HG02885 (cell line): ENCODE results near the gene INSC.

Experiments
- ATAC-seq: cut with Tn5 transposase; IDR thresholded peaks from one replicate; pipeline ENCODE4 v1.9.1; 2021; ENCODE audit warnings: mild to moderate bottlenecking; ENCODE audit not compliant: unreplicated experiment, poor library complexity

The INSC gene

GRCh38 chr11:15145615-15146014, 30.9 kb downstream of the INSC start:
- no peak for ATAC-seq

DNA sequence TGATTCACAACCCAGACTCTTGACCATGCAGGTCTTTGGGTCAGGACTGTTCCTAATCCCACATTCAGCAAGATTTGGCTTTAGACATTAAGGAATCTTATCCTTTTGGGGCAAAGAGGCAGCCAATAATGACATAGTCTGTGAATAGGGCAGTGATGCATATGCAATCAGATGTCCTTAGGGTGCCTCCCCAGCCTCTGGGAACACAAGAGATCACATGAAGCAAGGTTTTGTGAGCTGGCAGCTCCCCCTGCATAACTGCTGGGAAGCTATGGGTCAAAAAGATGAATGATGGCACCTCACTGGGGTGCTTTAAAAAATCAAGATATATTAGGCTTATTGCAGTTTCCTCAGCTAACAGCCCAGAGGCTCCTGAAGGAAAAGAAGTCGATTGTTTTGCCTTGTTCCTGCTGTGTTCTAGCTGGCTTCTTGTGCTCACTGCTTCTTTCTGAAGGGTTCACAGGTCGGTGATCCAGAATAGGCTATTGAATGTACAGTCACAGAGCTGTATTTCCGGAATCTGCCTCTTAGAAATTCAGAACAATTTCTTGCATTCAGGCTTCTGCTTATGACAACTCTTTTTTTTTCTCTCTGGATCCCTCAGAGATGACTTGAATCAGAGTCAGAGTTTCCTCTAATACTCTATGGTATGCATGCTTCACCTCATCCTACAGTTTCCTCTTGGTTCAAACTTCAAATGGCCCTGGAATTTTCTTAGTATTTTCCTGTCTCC, 31.7 kb downstream of the INSC start:
- no peak for ATAC-seq

- ATAC-seq, result no peak
Measured at GRCh38 chr11:15148169-15148568, 33.4 kb downstream of the INSC start.

DNA sequence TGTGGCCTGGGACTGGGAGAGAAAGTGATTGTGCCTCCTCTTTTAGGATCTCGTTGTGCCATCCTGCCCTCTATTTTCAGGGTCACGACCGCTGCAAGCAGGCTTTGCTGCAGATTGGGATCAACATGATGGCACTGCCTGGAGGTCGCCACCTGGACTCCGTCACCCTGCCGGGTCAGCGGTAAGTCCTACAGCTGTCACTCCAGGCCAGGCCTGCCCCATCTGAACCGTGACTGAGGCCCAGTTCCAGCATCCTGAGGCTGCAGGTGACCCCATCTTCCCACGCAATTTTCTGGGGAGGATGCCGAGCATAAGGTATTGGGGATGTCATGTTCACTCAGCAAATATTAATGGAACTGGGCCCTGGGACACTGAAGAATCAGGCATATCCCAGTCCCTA, 34.3 kb downstream of the INSC start:
- ATAC-seq, result no peak

GRCh38 chr11:15150507-15150906, 35.8 kb downstream of the INSC start:
- no peak for ATAC-seq

DNA sequence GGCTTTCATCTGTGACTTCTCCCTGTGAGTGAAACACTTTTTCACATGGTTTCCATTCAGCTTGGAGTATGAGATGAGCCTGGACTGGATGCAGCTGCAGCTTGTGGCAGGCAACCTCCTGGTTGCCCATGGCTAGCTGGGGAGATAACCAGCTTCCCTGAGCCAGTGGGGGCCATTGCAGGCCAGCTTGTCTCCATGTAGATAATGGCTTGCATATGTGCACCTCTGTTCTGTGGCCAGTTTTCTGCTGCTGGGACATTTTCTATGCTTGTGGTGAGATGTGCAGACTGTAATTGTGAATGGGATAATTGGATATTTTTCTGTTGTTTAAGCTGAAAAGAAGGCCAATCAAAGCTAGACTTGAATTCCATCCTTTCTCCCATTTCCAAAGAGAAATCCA, 38.5 kb downstream of the INSC start:
- no peak for ATAC-seq

- ATAC-seq, result no peak
Measured at GRCh38 chr11:15157181-15157580, 42.5 kb downstream of the INSC start.

DNA sequence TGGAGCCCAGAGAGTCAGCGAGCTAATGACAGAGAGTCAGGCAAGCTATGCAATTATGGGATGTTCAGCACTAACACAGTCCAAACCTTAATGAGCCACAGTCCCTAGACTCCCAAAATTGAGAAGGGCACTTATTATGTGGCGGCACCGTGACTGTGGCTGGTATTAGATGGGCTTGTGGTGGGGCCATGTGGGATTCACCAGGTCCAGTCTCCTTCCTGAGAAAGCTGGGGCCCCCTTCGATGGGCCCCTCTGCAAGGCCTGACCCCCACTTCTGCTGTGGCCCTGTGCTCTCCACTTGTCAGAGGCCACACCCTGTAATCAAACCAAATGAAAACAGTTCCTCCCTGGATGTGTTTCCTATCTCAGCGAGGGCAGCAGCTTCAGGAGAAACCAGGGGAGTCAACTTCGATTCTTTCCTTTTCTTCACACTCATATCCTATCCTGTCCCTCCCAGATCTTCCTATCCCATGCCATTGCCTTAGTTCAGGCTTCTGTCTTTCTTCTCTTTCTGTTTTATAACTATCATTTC, 42.9 kb downstream of the INSC start:
- no peak for ATAC-seq

DNA sequence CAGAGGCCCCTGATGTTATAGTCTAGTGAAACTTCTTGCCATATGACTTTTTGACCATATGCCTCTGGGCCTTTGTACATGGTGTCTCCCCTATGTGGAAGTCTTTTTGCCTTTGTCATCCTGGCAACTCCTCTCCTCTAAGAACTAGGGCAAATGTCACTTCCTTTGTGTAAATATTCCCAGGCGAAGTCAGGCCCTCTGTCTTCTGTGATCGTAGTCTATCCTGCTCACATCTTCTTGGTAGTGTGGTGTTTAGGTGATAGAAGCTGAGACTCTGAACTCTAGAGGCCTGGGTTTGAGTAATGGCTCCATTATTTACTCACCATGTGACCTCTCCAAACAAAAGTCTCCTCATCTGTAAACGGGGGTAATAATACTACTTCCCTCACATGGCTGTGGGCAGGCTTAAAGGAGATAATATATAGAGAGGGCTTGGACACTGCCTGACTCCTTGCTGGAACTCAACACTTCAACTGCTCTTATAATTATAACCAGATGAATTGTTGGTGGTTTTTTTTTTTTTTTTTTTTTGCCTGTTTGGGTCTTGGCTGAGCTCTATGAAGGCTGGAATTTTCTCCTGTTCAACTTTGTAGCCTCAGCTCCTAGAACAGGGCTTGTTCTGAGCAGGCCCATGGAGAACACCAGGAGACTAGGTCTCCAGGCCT, 43.8 kb downstream of the INSC start:
- ATAC-seq, result no peak

GRCh38 chr11:15159085-15159484, 44.4 kb downstream of the INSC start:
- peak; percentile 85 for ATAC-seq

GRCh38 chr11:15161790-15162189, 47.1 kb downstream of the INSC start:
- no peak for ATAC-seq

DNA sequence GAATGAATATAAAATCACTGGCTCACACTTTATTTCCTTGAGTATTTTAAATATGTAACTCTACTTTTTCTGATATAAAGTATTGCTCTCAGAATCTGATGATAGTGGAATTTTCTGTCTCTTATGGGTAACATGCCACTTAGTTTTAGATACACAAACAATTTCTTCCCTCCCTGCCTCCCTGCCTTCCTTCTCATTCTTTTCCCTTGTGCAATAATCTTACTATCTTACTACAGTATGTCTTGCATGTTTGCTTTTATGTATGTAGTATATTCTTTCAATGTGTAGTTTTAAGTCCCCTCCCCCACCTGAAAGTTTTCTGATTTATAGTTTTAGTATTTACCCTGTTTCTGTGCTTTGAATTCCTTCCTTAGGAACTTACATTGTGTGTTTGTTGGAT, 48.4 kb downstream of the INSC start:
- ATAC-seq, result no peak

DNA sequence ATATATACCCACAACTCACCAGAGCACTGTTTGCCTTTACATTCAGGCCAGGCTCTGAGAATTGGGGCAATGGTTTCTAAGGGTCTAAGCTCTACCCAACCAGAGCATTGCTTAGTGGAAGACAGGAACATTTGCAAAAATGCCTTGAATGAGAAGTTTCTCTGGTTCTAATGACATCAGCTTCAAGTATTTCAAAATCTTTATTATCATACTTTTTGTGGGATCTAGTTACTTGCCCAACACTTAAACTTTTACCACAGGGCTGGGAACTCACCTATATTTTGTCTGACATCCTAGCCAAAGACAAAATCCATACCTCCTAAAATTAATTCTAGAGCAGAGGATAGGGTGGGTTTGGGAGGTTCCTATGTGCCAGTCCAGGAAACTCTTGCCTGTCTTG, 51.5 kb downstream of the INSC start:
- ATAC-seq, result no peak

DNA sequence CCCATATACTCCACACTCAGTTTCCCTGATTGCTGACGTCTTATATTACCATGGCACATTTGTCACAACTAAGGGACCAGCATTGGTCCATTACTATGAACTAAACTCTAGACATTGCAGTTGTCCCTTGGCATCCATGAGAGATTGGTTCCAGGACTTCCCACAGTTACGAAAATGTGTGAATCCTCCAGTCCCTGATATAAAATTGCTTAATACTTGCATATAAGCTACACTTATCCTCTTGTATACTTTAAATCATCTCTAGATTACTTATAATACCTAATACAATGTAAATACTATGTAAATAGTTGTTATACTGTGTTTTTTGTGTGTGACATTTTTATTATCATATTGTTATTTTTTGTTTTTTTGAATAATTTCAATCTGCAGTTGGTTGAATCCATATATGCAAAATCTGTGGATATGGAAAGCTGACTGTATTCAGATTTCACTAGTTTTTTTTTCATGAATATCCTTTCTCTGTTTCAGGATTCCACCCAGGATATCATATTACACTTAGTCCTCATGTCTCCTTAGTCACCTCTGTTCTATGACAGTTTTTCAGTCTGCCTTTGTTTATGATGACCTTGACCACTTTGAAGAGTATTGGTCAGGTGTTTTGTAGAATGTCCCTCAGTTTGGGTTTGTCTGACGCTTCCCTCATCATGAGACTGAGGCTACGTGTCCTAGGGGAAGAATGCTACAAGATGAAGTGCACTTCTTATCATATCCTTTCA, 55.3 kb downstream of the INSC start:
- no peak for ATAC-seq

GRCh38 chr11:15170698-15171097, 56.0 kb downstream of the INSC start:
- no peak for ATAC-seq

DNA sequence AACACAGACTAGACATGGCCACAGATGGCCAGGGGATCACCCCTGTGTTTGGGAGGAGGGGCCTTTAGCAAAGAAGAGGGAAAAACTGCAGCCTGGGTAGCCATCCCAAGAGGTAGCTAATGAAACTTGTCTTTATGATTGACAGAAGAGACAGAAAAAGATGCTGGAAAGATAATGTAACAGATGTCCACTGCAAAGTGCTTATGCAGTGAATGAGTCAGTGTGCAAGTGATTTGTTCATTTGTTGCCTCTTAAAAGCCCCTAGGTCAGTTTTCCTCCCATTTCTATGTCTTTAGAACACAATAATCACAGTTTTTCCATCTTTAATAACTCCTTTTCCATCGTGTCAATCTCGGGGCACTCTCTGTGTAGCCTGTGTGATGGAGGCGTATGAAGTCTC, 57.2 kb downstream of the INSC start:
- ATAC-seq, result no peak

DNA sequence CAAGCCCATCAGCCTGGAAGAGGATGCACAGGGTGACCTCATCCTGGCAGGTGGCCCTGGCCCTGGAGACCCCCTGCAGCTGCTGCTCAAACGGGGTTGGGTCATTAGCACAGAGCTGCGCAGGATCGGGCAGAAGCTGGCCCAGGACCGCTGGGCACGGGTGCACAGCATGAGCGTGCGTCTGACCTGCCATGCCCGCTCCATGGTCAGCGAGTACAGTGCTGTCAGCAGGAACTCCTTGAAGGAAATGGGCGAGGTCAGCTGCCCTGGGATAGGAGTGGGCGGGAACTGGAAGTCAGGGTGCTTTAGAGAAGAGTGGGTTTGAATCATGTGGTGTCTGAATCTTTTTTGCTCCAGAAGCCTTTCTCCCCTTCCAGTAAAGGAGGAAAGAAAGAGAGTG, 61.1 kb downstream of the INSC start:
- ATAC-seq, result no peak

DNA sequence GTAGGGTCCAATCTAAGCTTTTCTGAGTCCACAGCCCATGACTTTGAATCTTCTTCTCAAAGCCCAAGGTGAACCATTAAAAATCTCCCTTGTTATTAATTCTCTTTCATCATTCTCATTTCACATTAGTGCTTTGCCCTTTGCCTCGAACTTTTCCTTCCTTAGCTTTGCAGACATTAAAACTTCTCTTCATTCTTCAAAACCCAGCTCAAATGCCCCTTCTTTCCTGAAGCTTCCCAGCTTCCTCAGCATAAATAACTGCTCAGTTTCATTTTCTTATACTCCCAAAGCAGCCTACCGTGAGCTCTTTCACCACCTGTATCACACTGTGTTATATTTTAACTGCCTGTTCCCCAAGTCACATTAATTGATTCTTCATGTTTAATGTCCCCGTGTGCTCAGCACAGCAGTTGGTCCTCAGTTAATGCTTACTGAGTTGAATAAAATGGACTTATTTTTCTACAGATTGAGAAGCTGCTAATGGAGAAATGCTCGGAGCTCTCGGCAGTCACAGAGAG, 62.0 kb downstream of the INSC start:
- ATAC-seq, result no peak

DNA sequence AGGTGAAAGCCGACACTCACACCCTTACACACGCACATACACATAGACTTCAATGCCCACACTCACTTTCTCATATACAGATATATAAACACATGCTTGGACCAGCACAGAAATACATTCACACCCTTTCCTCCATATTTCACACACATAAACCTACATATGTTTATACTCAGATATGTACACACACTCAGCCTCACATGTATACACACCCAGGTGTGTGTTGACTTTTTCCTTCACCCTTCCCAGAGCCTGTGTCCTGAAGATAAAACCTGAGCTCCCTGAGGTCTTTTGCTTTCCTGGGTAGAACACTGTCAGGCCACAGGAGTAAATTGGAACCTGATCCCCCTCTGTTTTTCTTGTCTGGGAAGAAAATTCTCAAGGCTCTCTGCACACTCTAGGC, 62.8 kb downstream of the INSC start:
- ATAC-seq, result no peak

DNA sequence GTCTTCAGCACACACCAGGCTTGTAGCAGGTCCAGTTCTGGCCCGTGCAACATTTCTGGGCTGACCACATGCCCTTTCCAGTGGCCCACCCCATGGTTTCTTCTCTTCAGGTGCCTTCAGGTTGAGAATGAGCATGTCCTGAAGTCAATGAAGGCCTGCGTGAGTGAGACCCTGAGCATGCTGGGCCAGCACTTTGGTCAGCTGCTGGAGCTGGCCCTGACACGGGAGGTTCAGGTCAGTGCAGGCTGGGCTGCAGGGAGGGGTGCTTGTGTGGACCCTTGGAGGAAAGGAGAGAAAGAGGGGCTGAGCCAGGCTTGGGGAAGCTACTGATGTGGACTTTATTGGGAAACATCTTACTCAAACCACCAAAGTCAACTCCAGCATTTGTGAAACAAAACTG, 63.5 kb downstream of the INSC start:
- no peak for ATAC-seq

DNA sequence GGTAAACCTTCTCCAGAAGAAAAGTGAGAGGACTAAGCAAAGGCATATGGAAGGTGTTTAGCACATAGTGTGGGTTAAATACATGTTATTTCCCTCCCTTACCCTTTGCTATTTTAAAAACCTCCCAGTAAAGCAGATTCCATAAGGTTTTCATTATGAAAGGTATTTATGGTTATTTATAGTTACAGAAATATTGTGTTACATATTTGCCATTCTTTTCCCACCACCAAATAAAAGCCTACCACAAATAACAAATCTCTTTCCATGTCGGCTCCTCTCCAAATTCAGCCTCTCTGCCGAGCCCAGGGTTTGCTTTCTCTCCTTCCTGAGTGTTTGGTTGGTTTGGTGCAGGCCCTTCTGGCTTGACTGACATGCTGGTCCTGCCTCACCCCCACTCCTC, 64.4 kb downstream of the INSC start:
- no peak for ATAC-seq
